Left ventricle myocardium inferior (tissue), 1 donor: Measurements from ENCODE around the gene FLRT2. TPM values are rescaled to one million over a fixed set of nuclear protein-coding genes. Genes with fewer than 3 reads are reported as not detected.

Experiments
- DNase-seq: peaks from one replicate; pipeline ENCODE4 v3.0.0-alpha.2; 2020
- H3K27ac ChIP-seq: fragments of 200-600 bp; replicated peaks from 2 replicates; pipeline ENCODE4 v1.8.0; 2021
- H3K27me3 ChIP-seq: fragments of 200-600 bp; 2 replicates; pipeline ENCODE4 v1.8.0; 2021; ENCODE audit warnings: low read depth
- H3K36me3 ChIP-seq: fragments of 200-600 bp; 2 replicates; pipeline ENCODE4 v1.8.0; 2021
- H3K4me1 ChIP-seq: fragments of 200-600 bp; 2 replicates; pipeline ENCODE4 v1.8.0; 2021
- H3K4me3 ChIP-seq: fragments of 200-600 bp; 2 replicates; pipeline ENCODE4 v1.8.0; 2021; ENCODE audit warnings: mild to moderate bottlenecking, moderate library complexity
- H3K9me3 ChIP-seq: fragments of 200-600 bp; replicated peaks from 2 replicates; pipeline ENCODE4 v1.8.0; 2021
- CTCF ChIP-seq: fragments of 200-600 bp; IDR thresholded peaks from 2 replicates; pipeline ENCODE4 v1.8.0; 2021; ENCODE audit warnings: antibody characterized with exemption, mild to moderate bottlenecking, borderline replicate concordance
- intact Hi-C: fragments of 100-400 bp; cut with micrococcal nuclease; formaldehyde crosslinking; loops from one replicate; pipeline ENCODE4 v1.11.0; 2022
- total RNA-seq: library from RNA; stranded (reverse); fragmentation: NEBNext Ultra II Directional; extraction: Animal tissue kit (Norgen Biotek cat#: 25700); gene quantifications from one replicate; pipeline ENCODE4 v1.2.1, GENCODE V29; 2021
- donor health status: DM: no; HTN: yes; CAD: no; lungs with severe emphysema.

The FLRT2 gene
- total RNA-seq, 1 donor from 2014 or later: 4.7 TPM

- Histone ChIP-seq H3K4me1 (no peaks in the 10 kb centered on the region), H3K27me3 (no peaks in the 10 kb centered on the region), H3K27ac (no peak overlapping the region), H3K9me3 (peaks cover 3% of the 10 kb centered on the region), H3K4me3 (no peak overlapping the region), H3K36me3 (peaks cover 1% of the 10 kb centered on the region)
- no peak for DNase-seq
- TF ChIP-seq CTCF: no peak
- intact Hi-C loops: no loop called here
These were observed 24.2 kb downstream of the FLRT2 start for GRCh38 chr14:85554106-85554505.

- no peak for TF ChIP-seq CTCF
- Histone ChIP-seq H3K9me3 (peaks cover 3% of the 10 kb centered on the region), H3K27ac (no peak overlapping the region), H3K4me3 (no peak overlapping the region), H3K27me3 (no peaks in the 10 kb centered on the region), H3K4me1 (no peaks in the 10 kb centered on the region), H3K36me3 (no peaks in the 10 kb centered on the region)
- DNase-seq: no peak
- intact Hi-C loops: no loop called here
These were observed 26.3 kb downstream of the FLRT2 start for GRCh38 chr14:85556267-85556666.

GRCh38 chr14:85558505-85558904 is 28.6 kb downstream of the FLRT2 start:
- no peaks in the 10 kb centered on the region for H3K4me1 ChIP-seq
- DNase-seq: no peak
- no peak overlapping the region for H3K27ac ChIP-seq
- intact Hi-C loops: no loop called here
- no peaks in the 10 kb centered on the region for H3K27me3 ChIP-seq
- no peaks in the 10 kb centered on the region for H3K36me3 ChIP-seq
- peaks cover 6% of the 10 kb centered on the region for H3K9me3 ChIP-seq
- no peak overlapping the region for H3K4me3 ChIP-seq
- no peak for TF ChIP-seq CTCF

- H3K27me3 ChIP-seq: no peaks in the 10 kb centered on the region
- no peaks in the 10 kb centered on the region for H3K4me1 ChIP-seq
- no peak for DNase-seq
- no peaks in the 10 kb centered on the region for H3K36me3 ChIP-seq
- intact Hi-C loops: no loop called here
- peaks cover 3% of the 10 kb centered on the region for H3K9me3 ChIP-seq
- TF ChIP-seq CTCF: no peak
- no peak overlapping the region for H3K4me3 ChIP-seq
- H3K27ac ChIP-seq: no peak overlapping the region
These were observed 32.7 kb downstream of the FLRT2 start for GRCh38 chr14:85562630-85563029.

GRCh38 chr14:85564841-85565527 is 35.0 kb downstream of the FLRT2 start:
- Histone ChIP-seq H3K27me3 (no peaks in the 10 kb centered on the region), H3K27ac (no peak overlapping the region), H3K36me3 (no peaks in the 10 kb centered on the region), H3K4me3 (no peak overlapping the region), H3K4me1 (no peaks in the 10 kb centered on the region), H3K9me3 (peaks cover 3% of the 10 kb centered on the region)
- intact Hi-C loops: no loop called here
- no peak for TF ChIP-seq CTCF
- no peak for DNase-seq
